Mesenchymal stem cell (in vitro differentiated cells and primary cell): ENCODE results near the gene DTNB.

Source experiments
- DNase-seq: peaks from one replicate; pipeline ENCODE4 v3.0.0-alpha.2; 2013
- H2AFZ ChIP-seq: one replicate; pipeline ENCODE4 v1.6.1; 2013; ENCODE audit warnings: low read depth, mild to moderate bottlenecking, control low read depth, inconsistent platforms, low read length, moderate library complexity
- H2AK5ac ChIP-seq: 2 replicates; pipeline ENCODE4 v1.6.1; 2013; ENCODE audit warnings: low read length, moderate library complexity, mild to moderate bottlenecking, inconsistent platforms; ENCODE audit not compliant: severe bottlenecking
- H2BK120ac ChIP-seq: one replicate; pipeline ENCODE4 v1.6.1; 2013; ENCODE audit warnings: low read depth, mild to moderate bottlenecking, inconsistent platforms, low read length, moderate library complexity
- H2BK12ac ChIP-seq, 2 experiments: one replicate each; pipeline ENCODE4 v1.6.1; 2013; ENCODE audit warnings: inconsistent platforms in 2 of 2, low read length in 2 of 2, mild to moderate bottlenecking in 2 of 2, moderate library complexity in 2 of 2, control low read depth in 1 of 2
- H2BK15ac ChIP-seq: one replicate; pipeline ENCODE4 v1.6.1; 2013; ENCODE audit warnings: mild to moderate bottlenecking, low read depth, inconsistent platforms; ENCODE audit not compliant: poor library complexity, severe bottlenecking
- H2BK5ac ChIP-seq: 2 replicates; pipeline ENCODE4 v1.6.1; 2013; ENCODE audit warnings: low read depth, mild to moderate bottlenecking, low read length, control low read depth, inconsistent platforms; ENCODE audit not compliant: poor library complexity, severe bottlenecking
- H3K14ac ChIP-seq, 2 experiments: one replicate each; pipeline ENCODE4 v1.6.1; 2013; ENCODE audit warnings: inconsistent platforms in 2 of 2, low read length in 2 of 2, control low read depth in 1 of 2, mild to moderate bottlenecking in 1 of 2, moderate library complexity in 1 of 2
- H3K18ac ChIP-seq, 2 experiments: one replicate each; pipeline ENCODE4 v1.6.1; 2013; ENCODE audit warnings: inconsistent platforms in 2 of 2, low read length in 2 of 2, control low read depth in 1 of 2, low read depth in 1 of 2, mild to moderate bottlenecking in 1 of 2
- H3K23ac ChIP-seq, 2 experiments: one replicate each; pipeline ENCODE4 v1.6.1; 2013; ENCODE audit warnings: inconsistent platforms in 2 of 2, low read length in 2 of 2, mild to moderate bottlenecking in 2 of 2, moderate library complexity in 2 of 2, control low read depth in 1 of 2
- H3K27ac ChIP-seq: 2 replicates; pipeline ENCODE4 v1.5.1; 2013; ENCODE audit warnings: mild to moderate bottlenecking, moderate library complexity, low read length, control low read depth, inconsistent platforms; ENCODE audit not compliant: poor library complexity, severe bottlenecking
- H3K27me3 ChIP-seq, 2 experiments: 2 replicates each; pipeline versions ENCODE4 v1.6.1 to v1.7.0; 2013; ENCODE audit warnings: low read length in 2 of 2, mild to moderate bottlenecking in 2 of 2, moderate library complexity in 2 of 2, control low read depth in 1 of 2, inconsistent platforms in 1 of 2; ENCODE audit not compliant: control insufficient read depth in 1 of 2, insufficient read depth in 1 of 2
- H3K36me3 ChIP-seq, 2 experiments: 2 replicates each; pipeline versions ENCODE4 v1.6.1 to v1.7.0; 2013; ENCODE audit warnings: low read length in 2 of 2, control low read depth in 1 of 2, inconsistent platforms in 1 of 2, low read depth in 1 of 2, mild to moderate bottlenecking in 1 of 2; ENCODE audit not compliant: insufficient read depth in 2 of 2, control insufficient read depth in 1 of 2
- H3K4ac ChIP-seq, 2 experiments: one replicate each; pipeline ENCODE4 v1.6.1; 2013; ENCODE audit warnings: inconsistent platforms in 2 of 2, low read length in 2 of 2, mild to moderate bottlenecking in 2 of 2, moderate library complexity in 2 of 2, control low read depth in 1 of 2, low read depth in 1 of 2
- H3K4me1 ChIP-seq: 2 replicates; pipeline ENCODE4 v1.6.1; 2013; ENCODE audit warnings: low read depth, low read length, control low read depth; ENCODE audit not compliant: control insufficient read depth, insufficient read depth
- H3K4me2 ChIP-seq: 2 replicates; pipeline ENCODE4 v1.6.1; 2013; ENCODE audit warnings: low read length, mild to moderate bottlenecking, inconsistent platforms; ENCODE audit not compliant: poor library complexity, severe bottlenecking
- H3K4me3 ChIP-seq, 2 experiments: 2 replicates each; pipeline versions ENCODE4 v1.5.1 to v1.7.0; 2013; ENCODE audit warnings: low read length in 2 of 2, mild to moderate bottlenecking in 2 of 2, control low read depth in 1 of 2, low read depth in 1 of 2; ENCODE audit not compliant: insufficient read depth in 1 of 2
- H3K79me1 ChIP-seq: replicated peaks from 2 replicates; pipeline ENCODE4 v1.6.1; 2013; ENCODE audit warnings: mild to moderate bottlenecking, control low read depth, low read length, inconsistent platforms; ENCODE audit not compliant: poor library complexity, severe bottlenecking
- H3K9ac ChIP-seq: 2 replicates; pipeline ENCODE4 v1.7.0; 2013; ENCODE audit warnings: mild to moderate bottlenecking, low read length, moderate library complexity
- H3K9me3 ChIP-seq: 2 replicates; pipeline ENCODE4 v1.7.0; 2013; ENCODE audit warnings: mild to moderate bottlenecking, low read length; ENCODE audit not compliant: control insufficient read depth
- H4K8ac ChIP-seq: one replicate; pipeline ENCODE4 v1.6.1; 2013; ENCODE audit warnings: inconsistent platforms, mild to moderate bottlenecking, low read length, moderate library complexity
- H4K91ac ChIP-seq: one replicate; pipeline ENCODE4 v1.6.1; 2013; ENCODE audit warnings: mild to moderate bottlenecking, low read length, inconsistent platforms
- WGBS: methylation state at CpG from one replicate; pipeline ENCODE4 v1.1.7; 2013; ENCODE audit warnings: mixed read lengths; 5-methylcytosine and 5-hydroxymethylcytosine counted together

DTNB gene

DNA sequence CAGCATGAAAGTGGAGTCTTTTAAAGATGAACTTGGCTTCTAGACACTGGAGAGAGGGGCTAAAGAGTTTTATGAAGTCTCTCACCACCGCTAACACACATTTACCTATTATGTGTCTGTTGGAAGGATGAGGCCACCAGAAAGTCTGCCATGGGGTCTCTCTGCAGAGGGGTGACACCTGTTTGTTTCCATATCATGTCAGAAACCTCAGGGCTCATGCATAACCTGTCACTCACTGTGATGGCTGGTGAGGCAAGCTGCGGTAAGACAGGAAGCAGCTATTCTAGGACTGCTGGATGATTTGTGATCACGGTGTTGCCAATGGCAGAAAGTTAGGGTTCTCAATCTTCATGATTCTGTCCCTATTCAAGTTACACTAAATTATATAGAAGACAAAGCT, 270.9 kb downstream of the DTNB start:
- Histone ChIP-seq H3K9ac (no peak overlapping the region), H3K14ac (no peak overlapping the region), H2BK12ac (no peak overlapping the region), H3K27me3 (no peaks in the 10 kb centered on the region), H3K4ac (no peak overlapping the region), H4K8ac (no peak overlapping the region), H3K36me3 (no peaks in the 10 kb centered on the region), H3K27ac (no peak overlapping the region), H2BK120ac (no peak overlapping the region), H2BK15ac (no peak overlapping the region), H3K4me2 (no peak overlapping the region), H3K23ac (no peak overlapping the region), H3K4me1 (no peaks in the 10 kb centered on the region), H2BK5ac (no peak overlapping the region), H4K91ac (no peak overlapping the region), H3K18ac (no peak overlapping the region), H3K9me3 (no peaks in the 10 kb centered on the region), H2AK5ac (no peak overlapping the region), H3K4me3 (no peak overlapping the region), H2AFZ (no peak overlapping the region), H3K79me1 (no peaks in the 10 kb centered on the region)
- no peak for DNase-seq
- WGBS = no CpG with 5 or more reads among the region's 3 CpGs

DNA sequence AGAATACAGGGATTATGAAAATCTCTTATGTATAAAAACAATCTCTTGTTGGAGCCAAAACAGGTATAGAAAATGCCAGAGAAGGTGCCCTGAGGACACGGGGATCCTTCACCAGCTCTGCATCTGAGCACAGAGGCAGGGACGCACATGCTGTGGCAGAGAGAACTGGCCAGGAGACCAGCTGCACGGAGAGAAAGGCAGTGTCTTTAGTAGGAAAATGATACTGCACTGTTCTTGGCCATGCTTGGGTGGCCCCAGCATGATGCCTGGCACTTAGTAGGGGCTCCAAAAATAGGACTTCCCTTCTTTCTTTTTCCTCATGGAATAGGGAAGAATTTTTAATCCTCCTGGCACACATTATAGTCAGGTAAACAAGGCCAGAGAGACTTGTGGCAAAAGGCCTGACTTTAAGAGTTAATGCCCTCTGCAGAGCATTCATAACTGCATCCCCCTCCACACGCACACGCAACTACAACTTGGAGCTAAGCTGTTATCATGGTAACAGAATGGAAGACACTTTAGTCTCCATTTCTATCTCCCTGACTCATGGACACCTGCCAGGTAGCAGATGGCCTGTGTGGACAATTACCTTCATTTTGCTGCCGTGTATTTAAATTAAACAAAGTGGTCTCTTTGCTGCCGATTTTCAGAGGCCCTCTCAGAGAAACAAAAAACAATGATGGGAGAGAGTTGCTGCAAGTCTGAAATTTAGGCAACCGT, 271.9 kb downstream of the DTNB start:
- Histone ChIP-seq H3K4me2 (no peak overlapping the region), H3K4me1 (no peaks in the 10 kb centered on the region), H2AFZ (no peak overlapping the region), H3K14ac (no peak overlapping the region), H3K4me3 (no peak overlapping the region), H3K9me3 (no peaks in the 10 kb centered on the region), H2AK5ac (no peak overlapping the region), H3K4ac (no peak overlapping the region), H4K8ac (no peak overlapping the region), H3K27ac (no peak overlapping the region), H2BK5ac (no peak overlapping the region), H3K9ac (no peak overlapping the region), H3K27me3 (no peaks in the 10 kb centered on the region), H4K91ac (no peak overlapping the region), H3K36me3 (no peaks in the 10 kb centered on the region), H3K23ac (no peak overlapping the region), H2BK15ac (no peak overlapping the region), H3K18ac (no peak overlapping the region), H2BK120ac (no peak overlapping the region), H2BK12ac (no peak overlapping the region), H3K79me1 (no peaks in the 10 kb centered on the region)
- DNase-seq = no peak
- WGBS = 90% methylated on average over 8 of the region's 8 CpGs

- H3K14ac ChIP-seq = no peak overlapping the region
- no peak overlapping the region for H2BK5ac ChIP-seq
- no peaks in the 10 kb centered on the region for H3K9me3 ChIP-seq
- no peak overlapping the region for H4K8ac ChIP-seq
- H2BK15ac ChIP-seq = no peak overlapping the region
- H2BK120ac ChIP-seq = no peak overlapping the region
- no peak overlapping the region for H3K9ac ChIP-seq
- peak overlapping the region in 1 of 2 experiments; percentile 21 for H3K18ac ChIP-seq
- WGBS = 67% methylated on average over 3 of the region's 3 CpGs
- H2AFZ ChIP-seq = no peak overlapping the region
- no peak overlapping the region for H3K4me2 ChIP-seq
- no peaks in the 10 kb centered on the region for H3K79me1 ChIP-seq
- no peak overlapping the region for H3K4me3 ChIP-seq
- no peak overlapping the region for H3K23ac ChIP-seq
- no peak overlapping the region for H2BK12ac ChIP-seq
- no peaks in the 10 kb centered on the region for H3K36me3 ChIP-seq
- no peaks in the 10 kb centered on the region for H3K4me1 ChIP-seq
- no peak for DNase-seq
- H3K27me3 ChIP-seq = no peaks in the 10 kb centered on the region
- no peak overlapping the region for H2AK5ac ChIP-seq
- H3K27ac ChIP-seq = no peak overlapping the region
- H4K91ac ChIP-seq = peak overlapping the region; percentile 27
- no peak overlapping the region for H3K4ac ChIP-seq
Observed at GRCh38 chr2:25400576-25401216, 272.7 kb downstream of the DTNB start.

DNA sequence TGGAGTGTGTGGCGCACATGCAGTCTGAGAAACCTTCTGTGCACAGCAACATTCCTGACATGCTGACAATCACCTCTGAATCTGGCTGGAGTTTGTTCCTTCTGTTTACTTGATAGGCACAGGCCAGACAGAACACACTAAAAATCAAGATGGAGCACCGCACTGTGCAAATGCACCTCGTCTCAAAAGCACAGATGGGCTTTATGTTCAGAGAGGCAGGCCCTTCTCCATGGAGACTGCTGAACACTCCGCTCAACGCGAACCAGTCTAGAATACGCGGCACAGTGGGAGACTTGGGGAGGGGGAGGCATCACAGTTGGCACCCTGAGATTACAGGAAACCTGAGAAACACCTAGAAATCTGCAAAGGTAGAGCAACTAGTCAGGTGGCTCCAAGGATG, 273.2 kb downstream of the DTNB start:
- H3K23ac ChIP-seq = no peak overlapping the region
- H2BK15ac ChIP-seq = no peak overlapping the region
- H3K9me3 ChIP-seq = no peaks in the 10 kb centered on the region
- H3K36me3 ChIP-seq = no peaks in the 10 kb centered on the region
- H3K4me1 ChIP-seq = no peaks in the 10 kb centered on the region
- no peak overlapping the region for H2BK120ac ChIP-seq
- no peaks in the 10 kb centered on the region for H3K27me3 ChIP-seq
- H3K79me1 ChIP-seq = no peaks in the 10 kb centered on the region
- no peak overlapping the region for H3K4ac ChIP-seq
- no peak overlapping the region for H2AK5ac ChIP-seq
- H2BK12ac ChIP-seq = no peak overlapping the region
- peak overlapping the region in 1 of 2 experiments; percentile 21 for H3K18ac ChIP-seq
- no peak for DNase-seq
- H4K91ac ChIP-seq = peak overlapping the region; percentile 27
- H2AFZ ChIP-seq = no peak overlapping the region
- H3K27ac ChIP-seq = no peak overlapping the region
- H2BK5ac ChIP-seq = no peak overlapping the region
- no peak overlapping the region for H3K14ac ChIP-seq
- H3K9ac ChIP-seq = no peak overlapping the region
- no peak overlapping the region for H3K4me2 ChIP-seq
- no peak overlapping the region for H4K8ac ChIP-seq
- WGBS = 97% methylated on average over 8 of the region's 8 CpGs
- H3K4me3 ChIP-seq = no peak overlapping the region
